SK-N-SH (cell line): ENCODE data around the gene PFN1. TPM values are rescaled to one million over a fixed set of nuclear protein-coding genes. Genes with fewer than 3 reads are reported as not detected.

ENCODE experiments used
- CTCF ChIA-PET: fragments of 300-600, 350-600 bp; formaldehyde crosslinking; extraction: SDS; loops from one replicate; lab custom pipeline; 2021; lab: Yijun Ruan, JAX
- POLR2A ChIA-PET: fragments of 350-600 bp; sonication (Branson Sonifier 250); formaldehyde crosslinking; extraction: SDS; loops from one replicate; lab custom pipeline; 2020; ENCODE audit warnings: antibody characterized with exemption, inconsistent platforms; lab: Yijun Ruan, JAX
- DNase-seq: peaks from one replicate; pipeline ENCODE4 v3.0.0; 2012
- H2AFZ ChIP-seq: fragments of 200-600 bp; sonication (generic); 2 replicates; pipeline ENCODE4 v1.8.1; 2016; ENCODE audit warnings: antibody characterized with exemption, mild to moderate bottlenecking, low read depth
- H3F3A ChIP-seq: fragments of 200-600 bp; sonication (generic); replicated peaks from 2 replicates; pipeline ENCODE3; 2016; ENCODE audit warnings: antibody characterized with exemption, mild to moderate bottlenecking; ENCODE audit not compliant: insufficient read depth
- H3K27ac ChIP-seq, 2 experiments: fragments of 200-500 bp in 1 of 2; fragments of 200-600 bp in 1 of 2; sonication (Bioruptor generic) in 1 of 2; sonication (generic), shearing (Covaris generic) in 1 of 2; 2 replicates each; pipeline versions ENCODE4 v1.5.1 to v1.6.1; 2014 to 2016; ENCODE audit warnings: low read depth in 2 of 2, inconsistent platforms in 1 of 2, low read length in 1 of 2, mild to moderate bottlenecking in 1 of 2, mixed read lengths in 1 of 2
- H3K27me3 ChIP-seq: fragments of 200-600 bp; sonication (generic), shearing (Covaris generic); 2 replicates; pipeline ENCODE4 v1.6.1; 2016; ENCODE audit warnings: mixed run types; ENCODE audit not compliant: insufficient read depth
- H3K36me3 ChIP-seq, 2 experiments: fragments of 200-500 bp in 1 of 2; fragments of 200-600 bp in 1 of 2; sonication (Bioruptor generic) in 1 of 2; sonication (generic) in 1 of 2; replicated peaks in 1 of 2; 2 replicates each; pipeline versions ENCODE3 to v1.5.1; 2014 to 2016; ENCODE audit warnings: low read length in 1 of 2, mild to moderate bottlenecking in 1 of 2; ENCODE audit not compliant: insufficient read depth in 2 of 2, control insufficient read depth in 1 of 2
- H3K4me1 ChIP-seq, 2 experiments: fragments of 200-500 bp in 1 of 2; fragments of 200-600 bp in 1 of 2; sonication (Bioruptor generic) in 1 of 2; sonication (generic), shearing (Covaris generic) in 1 of 2; 2 replicates each; pipeline versions ENCODE4 v1.5.1 to v1.6.1; 2014 to 2016; ENCODE audit warnings: low read depth in 1 of 2, low read length in 1 of 2, mixed run types in 1 of 2; ENCODE audit not compliant: insufficient read depth in 2 of 2, control insufficient read depth in 1 of 2
- H3K4me2 ChIP-seq: fragments of 200-600 bp; sonication (generic), shearing (Covaris generic); 2 replicates; pipeline ENCODE4 v1.6.1; 2017; ENCODE audit warnings: mixed run types
- H3K4me3 ChIP-seq, 2 experiments: fragments of 200-500 bp in 1 of 2; fragments of 200-600 bp in 1 of 2; sonication (Bioruptor generic) in 1 of 2; sonication (generic), shearing (Covaris generic) in 1 of 2; 2 replicates each; pipeline versions ENCODE4 v1.5.1 to v1.8.1; 2014 to 2016; ENCODE audit warnings: low read depth in 2 of 2, inconsistent platforms in 1 of 2, low read length in 1 of 2, mild to moderate bottlenecking in 1 of 2, mixed read lengths in 1 of 2, moderate library complexity in 1 of 2
- H3K79me2 ChIP-seq: fragments of 200-600 bp; sonication (generic); 2 replicates; pipeline ENCODE4 v1.8.1; 2017; ENCODE audit warnings: mild to moderate bottlenecking; ENCODE audit not compliant: insufficient read depth
- H3K9ac ChIP-seq: fragments of 200-600 bp; sonication (generic); 2 replicates; pipeline ENCODE4 v1.6.1; 2017; ENCODE audit warnings: mixed run types
- H3K9me2 ChIP-seq: fragments of 200-600 bp; sonication (generic); 2 replicates; pipeline ENCODE4 v1.6.1; 2017; ENCODE audit warnings: mixed run types
- H3K9me3 ChIP-seq: fragments of 200-600 bp; sonication (generic); 2 replicates; pipeline ENCODE4 v1.6.1; 2017; ENCODE audit warnings: mixed run types, mild to moderate bottlenecking, moderate library complexity
- H4K20me1 ChIP-seq: fragments of 200-600 bp; sonication (generic); 2 replicates; pipeline ENCODE4 v1.6.1; 2017; ENCODE audit warnings: mild to moderate bottlenecking, mixed run types; ENCODE audit not compliant: insufficient read depth
- FOSL2 ChIP-seq: IDR thresholded peaks from 2 replicates; pipeline ENCODE4 v1.4.0; 2012; ENCODE audit warnings: low read depth, mild to moderate bottlenecking, moderate library complexity, borderline replicate concordance
- FOXM1 ChIP-seq: IDR thresholded peaks from 2 replicates; pipeline ENCODE4 v1.4.0; 2012; ENCODE audit warnings: low read depth, mild to moderate bottlenecking
- GATA2 ChIP-seq: sonication (generic); formaldehyde crosslinking; IDR thresholded peaks from 2 replicates; pipeline ENCODE4 v1.5.0; 2020; ENCODE audit warnings: mild to moderate bottlenecking, missing genetic modification reagents
- MEF2A ChIP-seq: IDR thresholded peaks from 2 replicates; pipeline ENCODE4 v1.4.0; 2012; ENCODE audit warnings: low read depth, borderline replicate concordance
- RCOR1 ChIP-seq: fragments of 150-350 bp; IDR thresholded peaks from 2 replicates; pipeline ENCODE4 v1.6.1; 2017; ENCODE audit warnings: antibody characterized with exemption, low read length
- SIN3A ChIP-seq: IDR thresholded peaks from 2 replicates; pipeline ENCODE4 v1.6.1; 2012; ENCODE audit warnings: low read depth, mild to moderate bottlenecking, low read length, moderate library complexity, borderline replicate concordance
- polyA plus RNA-seq, 3 experiments: library from polyadenylated mRNA; depleted of rRNA; stranded (reverse); fragments of >200 nt; gene quantifications; 2 replicates each; pipeline ENCODE4 v1.2.3, GENCODE V29; 2012
- TF ChIP-seq, protein P1 (sequence below): IDR thresholded peaks from 2 replicates; pipeline ENCODE4 v1.4.0; 2012; ENCODE audit warnings: low read depth, borderline replicate concordance
- TF ChIP-seq, protein P2 (sequence below): fragments of 200-600 bp; sonication (generic); IDR thresholded peaks from 2 replicates; pipeline ENCODE4 v1.6.1; 2017; ENCODE audit warnings: antibody characterized with exemption, mild to moderate bottlenecking, moderate library complexity
- TF ChIP-seq, protein P3 (sequence below): IDR thresholded peaks from 2 replicates; pipeline ENCODE4; 2012

The PFN1 gene
- polyA plus RNA-seq, 1 of the 3 experiments (the other 2 are of a cell fraction): 2,484 TPM

DNA sequence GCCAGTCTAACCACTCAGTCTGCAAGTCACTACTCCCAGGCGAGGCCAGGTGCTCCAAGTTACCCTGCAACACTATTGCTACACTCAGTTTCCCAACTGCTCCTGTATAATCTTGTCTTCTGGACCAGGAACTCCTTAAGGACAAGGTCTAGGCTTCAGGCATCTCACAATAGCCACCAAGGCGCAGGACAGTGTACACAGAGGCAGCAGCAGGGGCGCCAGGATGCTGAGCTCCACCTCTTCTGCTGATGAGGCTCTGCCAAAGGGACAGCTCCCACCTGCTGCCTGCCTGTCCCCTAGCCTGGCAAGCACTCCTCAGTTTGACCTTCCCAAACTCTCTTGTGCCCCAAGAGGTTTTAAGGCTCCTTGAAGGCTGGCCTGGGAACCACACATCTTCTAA lies 11.9 kb downstream of the PFN1 start (continued):
- TF ChIP-seq, protein P1, sequence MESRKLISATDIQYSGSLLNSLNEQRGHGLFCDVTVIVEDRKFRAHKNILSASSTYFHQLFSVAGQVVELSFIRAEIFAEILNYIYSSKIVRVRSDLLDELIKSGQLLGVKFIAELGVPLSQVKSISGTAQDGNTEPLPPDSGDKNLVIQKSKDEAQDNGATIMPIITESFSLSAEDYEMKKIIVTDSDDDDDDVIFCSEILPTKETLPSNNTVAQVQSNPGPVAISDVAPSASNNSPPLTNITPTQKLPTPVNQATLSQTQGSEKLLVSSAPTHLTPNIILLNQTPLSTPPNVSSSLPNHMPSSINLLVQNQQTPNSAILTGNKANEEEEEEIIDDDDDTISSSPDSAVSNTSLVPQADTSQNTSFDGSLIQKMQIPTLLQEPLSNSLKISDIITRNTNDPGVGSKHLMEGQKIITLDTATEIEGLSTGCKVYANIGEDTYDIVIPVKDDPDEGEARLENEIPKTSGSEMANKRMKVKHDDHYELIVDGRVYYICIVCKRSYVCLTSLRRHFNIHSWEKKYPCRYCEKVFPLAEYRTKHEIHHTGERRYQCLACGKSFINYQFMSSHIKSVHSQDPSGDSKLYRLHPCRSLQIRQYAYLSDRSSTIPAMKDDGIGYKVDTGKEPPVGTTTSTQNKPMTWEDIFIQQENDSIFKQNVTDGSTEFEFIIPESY: no peak
- no peak for TF ChIP-seq FOSL2
- no peak for TF ChIP-seq SIN3A
- no peak for TF ChIP-seq FOXM1
- no peak for TF ChIP-seq MEF2A
- TF ChIP-seq, protein P2, sequence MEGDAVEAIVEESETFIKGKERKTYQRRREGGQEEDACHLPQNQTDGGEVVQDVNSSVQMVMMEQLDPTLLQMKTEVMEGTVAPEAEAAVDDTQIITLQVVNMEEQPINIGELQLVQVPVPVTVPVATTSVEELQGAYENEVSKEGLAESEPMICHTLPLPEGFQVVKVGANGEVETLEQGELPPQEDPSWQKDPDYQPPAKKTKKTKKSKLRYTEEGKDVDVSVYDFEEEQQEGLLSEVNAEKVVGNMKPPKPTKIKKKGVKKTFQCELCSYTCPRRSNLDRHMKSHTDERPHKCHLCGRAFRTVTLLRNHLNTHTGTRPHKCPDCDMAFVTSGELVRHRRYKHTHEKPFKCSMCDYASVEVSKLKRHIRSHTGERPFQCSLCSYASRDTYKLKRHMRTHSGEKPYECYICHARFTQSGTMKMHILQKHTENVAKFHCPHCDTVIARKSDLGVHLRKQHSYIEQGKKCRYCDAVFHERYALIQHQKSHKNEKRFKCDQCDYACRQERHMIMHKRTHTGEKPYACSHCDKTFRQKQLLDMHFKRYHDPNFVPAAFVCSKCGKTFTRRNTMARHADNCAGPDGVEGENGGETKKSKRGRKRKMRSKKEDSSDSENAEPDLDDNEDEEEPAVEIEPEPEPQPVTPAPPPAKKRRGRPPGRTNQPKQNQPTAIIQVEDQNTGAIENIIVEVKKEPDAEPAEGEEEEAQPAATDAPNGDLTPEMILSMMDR: no peak

DNA sequence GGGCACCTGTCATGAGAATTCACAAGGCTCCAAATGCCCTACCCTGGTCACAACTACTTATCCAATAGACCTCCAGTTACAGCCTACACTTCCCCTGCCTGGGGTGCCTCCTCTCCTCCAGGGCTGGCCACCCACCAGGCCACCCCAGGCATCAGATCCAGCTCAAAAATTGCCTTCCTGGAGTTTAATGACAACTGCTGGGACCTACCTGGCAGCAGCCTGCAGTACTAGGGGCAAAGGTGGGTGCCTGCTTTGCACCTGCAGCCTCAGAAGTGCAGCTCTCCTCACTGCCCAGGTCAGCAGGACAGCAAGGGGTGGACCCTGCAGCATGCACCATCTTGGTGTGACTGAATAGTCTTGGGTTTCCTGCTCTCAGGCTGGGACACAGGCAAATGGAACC lies 12.7 kb downstream of the PFN1 start:
- DNase-seq: no peak
- H3K9me3 ChIP-seq: no peaks in the 10 kb centered on the region
- H3F3A ChIP-seq: peaks cover 5% of the 10 kb centered on the region
- no peak overlapping the region for H2AFZ ChIP-seq
- no peak overlapping the region for H3K27ac ChIP-seq
- peaks cover 7 to 22% of the 10 kb centered on the region in 2 experiments; a peak in 2 of 4 replicates for H3K4me1 ChIP-seq
- ChIA-PET CTCF (interaction anchor here (1.7 to 2.3 kb wide), 3 partner anchors 11 to 27 kb away, joined by 5 to 11 read pairs (median 10); no protein-coding TSS in a partner anchor), POLR2A (no interaction called here)
- H3K36me3 ChIP-seq: peaks cover 15 to 16% of the 10 kb centered on the region in 2 experiments
- no peak overlapping the region for H3K4me2 ChIP-seq
- H3K9me2 ChIP-seq: no peaks in the 10 kb centered on the region
- H3K79me2 ChIP-seq: peaks cover 19% of the 10 kb centered on the region; the same call in 1 of the 2 replicates
- TF ChIP-seq, protein P3, sequence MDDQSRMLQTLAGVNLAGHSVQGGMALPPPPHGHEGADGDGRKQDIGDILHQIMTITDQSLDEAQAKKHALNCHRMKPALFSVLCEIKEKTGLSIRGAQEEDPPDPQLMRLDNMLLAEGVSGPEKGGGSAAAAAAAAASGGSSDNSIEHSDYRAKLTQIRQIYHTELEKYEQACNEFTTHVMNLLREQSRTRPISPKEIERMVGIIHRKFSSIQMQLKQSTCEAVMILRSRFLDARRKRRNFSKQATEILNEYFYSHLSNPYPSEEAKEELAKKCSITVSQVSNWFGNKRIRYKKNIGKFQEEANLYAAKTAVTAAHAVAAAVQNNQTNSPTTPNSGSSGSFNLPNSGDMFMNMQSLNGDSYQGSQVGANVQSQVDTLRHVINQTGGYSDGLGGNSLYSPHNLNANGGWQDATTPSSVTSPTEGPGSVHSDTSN: no peak
- TF ChIP-seq GATA2 (CRISPR knock-in tag) (no peak), RCOR1 (no peak)
- H4K20me1 ChIP-seq: no peaks in the 10 kb centered on the region
- H3K9ac ChIP-seq: no peak overlapping the region
- no peak overlapping the region for H3K4me3 ChIP-seq
- no peaks in the 10 kb centered on the region for H3K27me3 ChIP-seq
